WTC11 (cell line): ENCODE results near the gene TUBA1B. TPM values are rescaled to one million over a fixed set of nuclear protein-coding genes. Genes with fewer than 3 reads are reported as not detected.
A peak's percentile ranks its signal among the peaks of the same experiment; 100 is the strongest.
"Not testable (repeated sequence)": the region's sequence is repeated elsewhere in the genome, so short reads cannot be mapped to it uniquely, and the experiment has no call there.

Source experiments
- ATAC-seq: fragments of 200-7000 bp; cut with Tn5 transposase; 2 replicates; pipeline ENCODE4 v1.10.0; 2021; ENCODE audit warnings: mild to moderate bottlenecking, moderate library complexity
- CTCF ChIA-PET: fragments of 300-600 bp; sonication (Branson Sonifier 250); formaldehyde crosslinking; loops from one replicate; lab custom pipeline; 2021; ENCODE audit warnings: antibody characterized with exemption; lab: Charles Lee
- POLR2A ChIA-PET: fragments of 350-600 bp; sonication (Branson Sonifier 250); formaldehyde crosslinking; loops from one replicate; lab custom pipeline; 2021; ENCODE audit warnings: antibody characterized with exemption; lab: Charles Lee
- DNase-seq: peaks from one replicate; pipeline ENCODE4 v3.0.0; 2021; ENCODE audit warnings: low spot score
- H3K27ac Mint-ChIP-seq: 2 replicates; pipeline ENCODE4 v1.8.0; 2021; ENCODE audit warnings: mixed read lengths
- H3K27me3 Mint-ChIP-seq: 2 replicates; pipeline ENCODE4 v1.8.0; 2021; ENCODE audit warnings: low read depth, mild to moderate bottlenecking, moderate library complexity, mixed read lengths
- H3K36me3 Mint-ChIP-seq: 2 replicates; pipeline ENCODE4 v1.8.0; 2021; ENCODE audit warnings: mixed read lengths
- H3K4me1 Mint-ChIP-seq: 2 replicates; pipeline ENCODE4 v1.8.0; 2022; ENCODE audit warnings: mixed read lengths
- H3K4me3 Mint-ChIP-seq: 2 replicates; pipeline ENCODE4 v1.8.0; 2021; ENCODE audit warnings: mild to moderate bottlenecking, moderate library complexity, mixed read lengths
- H3K9me3 Mint-ChIP-seq: 2 replicates; pipeline ENCODE4 v1.8.0; 2021; ENCODE audit warnings: mixed read lengths
- ATF1 ChIP-seq: sonication (generic); formaldehyde crosslinking; IDR thresholded peaks from 2 replicates; pipeline ENCODE4 v1.8.1; 2023; ENCODE audit warnings: mild to moderate bottlenecking, moderate library complexity, missing genetic modification reagents
- CBFB ChIP-seq: sonication (generic); formaldehyde crosslinking; IDR thresholded peaks from 2 replicates; pipeline ENCODE4 v1.8.1; 2022; ENCODE audit warnings: mild to moderate bottlenecking, low read depth, missing genetic modification reagents
- CDX4 ChIP-seq: fragments of 250-450 bp; sonication (Bioruptor Pico); IDR thresholded peaks from 2 replicates; pipeline ENCODE4 v1.9.0; 2021; ENCODE audit warnings: moderate library complexity, mild to moderate bottlenecking, inconsistent platforms, borderline replicate concordance
- GTF2I ChIP-seq: fragments of 250-450 bp; sonication (Bioruptor Pico); conservative IDR thresholded peaks from 2 replicates; pipeline ENCODE4 v1.4.0; 2021; ENCODE audit warnings: mild to moderate bottlenecking
- HMGXB4 ChIP-seq: sonication (generic); formaldehyde crosslinking; IDR thresholded peaks from 2 replicates; pipeline ENCODE4 v1.8.1; 2023; ENCODE audit warnings: mild to moderate bottlenecking, moderate library complexity, missing genetic modification reagents
- IRF1 ChIP-seq: sonication (generic); formaldehyde crosslinking; IDR thresholded peaks from 2 replicates; pipeline ENCODE4 v1.8.0; 2023; ENCODE audit warnings: missing genetic modification reagents
- JUN ChIP-seq: sonication (generic); formaldehyde crosslinking; IDR thresholded peaks from 2 replicates; pipeline ENCODE4 v1.8.0; 2023; ENCODE audit warnings: mild to moderate bottlenecking, missing genetic modification reagents
- MLX ChIP-seq: sonication (generic); formaldehyde crosslinking; IDR thresholded peaks from 2 replicates; pipeline ENCODE4 v1.8.1; 2023; ENCODE audit warnings: mild to moderate bottlenecking, missing genetic modification reagents, moderate library complexity
- MYBL2 ChIP-seq: sonication (generic); formaldehyde crosslinking; IDR thresholded peaks from 2 replicates; pipeline ENCODE4 v1.8.1; 2023; ENCODE audit warnings: mild to moderate bottlenecking, moderate library complexity, missing genetic modification reagents
- RORB ChIP-seq: fragments of 250-450 bp; sonication (Bioruptor Pico); IDR thresholded peaks from 2 replicates; pipeline ENCODE4 v1.9.0; 2021; ENCODE audit warnings: mild to moderate bottlenecking
- TP53 ChIP-seq: sonication (generic); formaldehyde crosslinking; IDR thresholded peaks from 2 replicates; pipeline ENCODE4 v1.8.1; 2023; ENCODE audit warnings: mild to moderate bottlenecking, missing genetic modification reagents
- USF1 ChIP-seq: sonication (generic); formaldehyde crosslinking; IDR thresholded peaks from 2 replicates; pipeline ENCODE4 v1.8.0; 2022; ENCODE audit warnings: mild to moderate bottlenecking, missing genetic modification reagents
- ZNF121 ChIP-seq: sonication (generic); formaldehyde crosslinking; IDR thresholded peaks from 2 replicates; pipeline ENCODE4 v1.8.0; 2023; ENCODE audit warnings: missing genetic modification reagents
- total RNA-seq: library from RNA; stranded (reverse); gene quantifications from 3 replicates; pipeline ENCODE4 v1.2.3, GENCODE V29; 2021

Gene TUBA1B
- total RNA-seq, 1 experiment from 2014 or later, result 1,806 TPM

GRCh38 chr12:49165114-49165513, 33.9 kb upstream of the TUBA1B start:
- Mint-ChIP-seq H3K27ac (no peak overlapping the region), H3K4me1 (0 out of 2 replicates have a peak, but pooled peaks cover 7% of the 10 kb centered on the region), H3K4me3 (no peak overlapping the region), H3K36me3 (no peaks in the 10 kb centered on the region), H3K9me3 (peaks cover 5% of the 10 kb centered on the region), H3K27me3 (no peaks in the 10 kb centered on the region; the same call in 1 of the 2 replicates)
- ATAC-seq (no peak), DNase-seq (no peak)
- POLR2A ChIA-PET, result no interaction called here
- TF ChIP-seq ZNF121 (CRISPR knock-in tag), result peak; percentile 65
- no peak for TF ChIP-seq JUN (CRISPR knock-in tag)
- TF ChIP-seq TP53 (CRISPR knock-in tag), result no peak
- no peak for TF ChIP-seq USF1 (CRISPR knock-in tag)
- TF ChIP-seq GTF2I (CRISPR knock-in tag), result no peak
- no peak for TF ChIP-seq MYBL2
- no peak for TF ChIP-seq CBFB (CRISPR knock-in tag)
- no peak for TF ChIP-seq IRF1 (CRISPR knock-in tag)
- CTCF ChIA-PET, result interaction anchor here (1.5 kb wide), 1 partner anchor 77 kb away, joined by 5 read pairs; no protein-coding TSS in a partner anchor

GRCh38 chr12:49161901-49162300, 30.7 kb upstream of the TUBA1B start:
- ChIA-PET CTCF (interaction anchor here (1.6 to 1.7 kb wide), 2 partner anchors 32 to 51 kb away, joined by 3 to 5 read pairs; partner anchors contain the start of gene LMBR1L), POLR2A (interaction anchor here (0.7 kb wide), 1 partner anchor 9 kb away, joined by 3 read pairs; no protein-coding TSS in a partner anchor)
- H3K36me3 Mint-ChIP-seq, DNase-seq, H3K27me3 Mint-ChIP-seq, H3K4me3 Mint-ChIP-seq, ATAC-seq, H3K27ac Mint-ChIP-seq, H3K9me3 Mint-ChIP-seq, H3K4me1 Mint-ChIP-seq: not testable (repeated sequence)

- no peak overlapping the region for H3K27ac Mint-ChIP-seq
- no peaks in the 10 kb centered on the region for H3K27me3 Mint-ChIP-seq
- H3K9me3 Mint-ChIP-seq, result peaks cover 5% of the 10 kb centered on the region
Measured at GRCh38 chr12:49161092-49161795, 30.0 kb upstream of the TUBA1B start.

GRCh38 chr12:49160399-49160798, 29.2 kb upstream of the TUBA1B start:
- Mint-ChIP-seq H3K36me3 (no peaks in the 10 kb centered on the region), H3K27ac (no peak overlapping the region), H3K27me3 (no peaks in the 10 kb centered on the region), H3K4me1 (0 out of 2 replicates have a peak, but pooled peaks cover 7% of the 10 kb centered on the region)
- POLR2A ChIA-PET, result no interaction called here
- no peak for ATAC-seq
- no peak for TF ChIP-seq CDX4 (CRISPR knock-in tag)
- TF ChIP-seq ATF1 (CRISPR knock-in tag), result no peak
- no peak for TF ChIP-seq MLX
- TF ChIP-seq CBFB (CRISPR knock-in tag), result no peak
- TF ChIP-seq, all 79 proteins: peak for 0
- Mint-ChIP-seq H3K4me3 (no peak overlapping the region), H3K9me3 (peaks cover 5% of the 10 kb centered on the region)
- CTCF ChIA-PET, result interaction anchor here (1.6 kb wide), 1 partner anchor 30 kb away, joined by 3 read pairs; no protein-coding TSS in a partner anchor
- no peak for DNase-seq

More at GRCh38 chr12:49161092-49161795, 30.0 kb upstream of the TUBA1B start:
- Mint-ChIP-seq H3K4me3 (no peak overlapping the region), H3K36me3 (no peaks in the 10 kb centered on the region), H3K4me1 (0 out of 2 replicates have a peak, but pooled peaks cover 7% of the 10 kb centered on the region)
- POLR2A ChIA-PET, result interaction anchor here (0.7 kb wide), 1 partner anchor 10 kb away, joined by 3 read pairs; no protein-coding TSS in a partner anchor
- no peak for DNase-seq
- CTCF ChIA-PET, result interaction anchor here (1.6 kb wide), 1 partner anchor 31 kb away, joined by 3 read pairs; no protein-coding TSS in a partner anchor
- TF ChIP-seq HMGXB4 (CRISPR knock-in tag) (no peak), RORB (CRISPR knock-in tag) (no peak)
- no peak for ATAC-seq
